ENCODE results near the gene PHF11. TPM values are rescaled to one million over a fixed set of nuclear protein-coding genes. Genes with fewer than 3 reads are reported as not detected.

The PHF11 gene
- total and polyA plus RNA-seq, 2 of the 8 experiments (the other 6 are each of a cell fraction or from before 2014, with no cell fraction given): 6.1 to 8.1 TPM

DNA sequence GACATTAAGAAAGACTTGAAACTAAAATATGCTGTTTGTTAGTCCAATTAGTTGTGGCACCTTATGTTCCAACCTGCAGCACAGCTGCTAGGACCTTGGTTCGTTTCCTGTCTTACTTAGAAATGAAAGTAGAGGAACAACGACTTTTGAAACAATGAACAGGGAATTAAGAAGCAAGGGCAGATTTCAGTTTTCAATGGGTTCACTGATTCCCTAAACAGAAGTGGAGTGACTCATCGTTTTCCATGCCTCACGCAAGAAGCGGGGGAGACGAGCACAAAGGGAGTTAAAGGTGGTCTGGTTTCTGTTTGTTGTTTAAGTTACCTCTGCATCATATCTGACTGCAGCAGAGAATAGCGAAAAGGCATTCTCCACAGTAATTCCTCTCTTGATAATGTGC is 44.8 kb downstream of the PHF11 start:
- no peak overlapping the region for H3K4me2 ChIP-seq (ENCODE audit: insufficient read depth in 1 of 2, low read depth in 2 of 2, low read length in 2 of 2)
- no peak overlapping the region for H4K8ac ChIP-seq (ENCODE audit: extremely low read depth, insufficient read depth, low read length)
- no peak overlapping the region for H3K4ac ChIP-seq (replicated peaks; ENCODE audit: insufficient read length, low read depth, low read length)
- no peaks in the 10 kb centered on the region for H3K27me3 ChIP-seq (replicated peaks in 1 of 4; ENCODE audit: control insufficient read depth in 3 of 4, extremely low read depth in 1 of 4, insufficient read depth in 3 of 4, low read length in 3 of 4)
- no peaks in the 10 kb centered on the region for H3K4me1 ChIP-seq (replicated peaks in 1 of 4; ENCODE audit: control insufficient read depth in 3 of 4, insufficient read depth in 4 of 4, low read length in 3 of 4)
- no peaks in the 10 kb centered on the region for H4K20me1 ChIP-seq (replicated peaks in 1 of 2; ENCODE audit: control insufficient read depth in 1 of 2, insufficient read depth in 2 of 2, low read length in 2 of 2)
- POLR2A ChIA-PET (ENCODE audit: partially characterized antibody): interaction anchor here (1.6 kb wide), 1 partner anchor 10 kb away, joined by 5 read pairs; no protein-coding TSS in a partner anchor
- DNase-seq (ENCODE audit: low read depth in 1 of 2, low spot score in 2 of 2) (no peak), FAIRE-seq (no peak)
- no peak overlapping the region for H2AFZ ChIP-seq (ENCODE audit: low read length)
- no peaks in the 10 kb centered on the region for H3K79me2 ChIP-seq (ENCODE audit: control insufficient read depth in 1 of 2, insufficient read depth in 2 of 2, low read length in 2 of 2)
- no peak overlapping the region for H3K27ac ChIP-seq (ENCODE audit: low read depth, low read length)
- H3K23me2 ChIP-seq (ENCODE audit: low read depth, low read length): no peaks in the 10 kb centered on the region
- no peak overlapping the region for H4K91ac ChIP-seq (replicated peaks; ENCODE audit: insufficient read length, low read length)
- no peak overlapping the region for H2BK12ac ChIP-seq (ENCODE audit: low read depth, low read length)
- H3K14ac ChIP-seq (ENCODE audit: insufficient read length): no peak overlapping the region
- WGBS, 2 experiments (ENCODE audit: extremely low coverage in 1 of 2, insufficient coverage in 1 of 2, insufficient read length in 1 of 2, insufficient replicate concordance in 2 of 2, low coverage in 1 of 2, low lambda C conversion rate in 2 of 2, missing lambda C conversion rate in 1 of 2): 79% methylated on average over 7 of the region's 7 CpGs; no CpG with 5 or more reads in 1 of the 2 experiments
- no peaks in the 10 kb centered on the region for H3K9me3 ChIP-seq (ENCODE audit: insufficient read depth in 2 of 2, low read depth in 1 of 2, low read length in 1 of 2)
- peak overlapping the region in 1 of 4 experiments; percentile 27; a peak in 1 of 7 replicates for H3K9ac ChIP-seq (replicated peaks in 1 of 4; ENCODE audit: extremely low read depth in 1 of 4, low read depth in 3 of 4, low read length in 3 of 4)
- no peak overlapping the region for H2BK15ac ChIP-seq (ENCODE audit: low read length)
- no peak overlapping the region for H2AK5ac ChIP-seq (ENCODE audit: low read depth, low read length)
- H3K4me3 ChIP-seq (ENCODE audit: extremely low read depth in 1 of 4, insufficient read depth in 2 of 4, low read depth in 3 of 4, low read length in 4 of 4): no peak overlapping the region
- no peak overlapping the region for H3K23ac ChIP-seq (ENCODE audit: insufficient read length)
- no peak overlapping the region for H2BK20ac ChIP-seq (ENCODE audit: low read length)
- H2BK120ac ChIP-seq (replicated peaks; ENCODE audit: low read depth, low read length): no peak overlapping the region
- no peak overlapping the region for H2BK5ac ChIP-seq (ENCODE audit: low read depth, low read length)
- H4K5ac ChIP-seq (ENCODE audit: insufficient read length, low read depth, low read length): no peak overlapping the region
- CTCF ChIA-PET (ENCODE audit: partially characterized antibody): interaction anchor here (1.0 to 1.6 kb wide), 3 partner anchors 10 to 19 kb away, joined by 4 to 5 read pairs (median 4); no protein-coding TSS in a partner anchor
- no peak overlapping the region for H3K18ac ChIP-seq (ENCODE audit: extremely low read depth, low read length)
- H3K79me1 ChIP-seq (ENCODE audit: low read depth, low read length): no peaks in the 10 kb centered on the region
- peaks cover 3 to 36% (median 11%) of the 10 kb centered on the region in 4 experiments; a peak in 5 of 8 replicates for H3K36me3 ChIP-seq (ENCODE audit: control insufficient read depth in 2 of 4, insufficient read depth in 4 of 4, low read length in 3 of 4)
- no peak overlapping the region for H3K56ac ChIP-seq (replicated peaks; ENCODE audit: insufficient read length, low read depth, low read length)
- TF ChIP-seq HDAC6 (IDR thresholded peaks at IDR 0.05; ENCODE audit: low read depth, low read length): no peak
- no peak for TF ChIP-seq SIRT6 (IDR thresholded peaks at IDR 0.05; ENCODE audit: low read length)
- TF ChIP-seq CEBPB (IDR thresholded peaks at IDR 0.05; ENCODE audit: low read depth, low read length): no peak
